Sigmoid colon (tissue), 7 donors: ENCODE results near the gene PLEKHG5. TPM values are rescaled to one million over a fixed set of nuclear protein-coding genes. Genes with fewer than 3 reads are reported as not detected.
"Not testable (repeated sequence)": the region's sequence is repeated elsewhere in the genome, so short reads cannot be mapped to it uniquely, and the experiment has no call there.

ENCODE experiments used
- DNase-seq: peaks from one replicate; pipeline ENCODE4 v3.0.0-alpha.2; 2019
- H3K27ac ChIP-seq, 4 donors: fragments of 200-600 bp; sonication (generic); one replicate each; pipeline ENCODE4 v1.5.1; 2016 to 2019; ENCODE audit warnings: mild to moderate bottlenecking in 1 of 4
- H3K27me3 ChIP-seq, 3 donors: fragments of 200-600 bp; sonication (generic); one replicate each; pipeline ENCODE4 v1.5.1; 2019; ENCODE audit warnings: mild to moderate bottlenecking in 1 of 3
- H3K36me3 ChIP-seq, 4 donors: fragments of 200-600 bp; sonication (generic); one replicate each; pipeline ENCODE4 v1.5.1; 2016 to 2019
- H3K4me1 ChIP-seq, 4 donors: fragments of 200-600 bp; sonication (generic); one replicate each; pipeline ENCODE4 v1.5.1; 2017 to 2019
- H3K4me3 ChIP-seq, 4 donors: fragments of 200-600 bp; sonication (generic); one replicate each; pipeline ENCODE4 v1.5.1; 2017 to 2019; ENCODE audit warnings: mild to moderate bottlenecking in 2 of 4, moderate library complexity in 1 of 4
- H3K9me3 ChIP-seq, 4 donors: fragments of 200-600 bp in 3 of 4; sonication (generic) in 3 of 4; one replicate each; pipeline versions ENCODE4 v1.5.1 to v1.6.1; 2013 to 2019
- CTCF ChIP-seq, 4 experiments: fragments of 450-650 bp in 3 of 4; fragments of 200-600 bp in 1 of 4; IDR thresholded peaks; one replicate each; pipeline ENCODE4 v1.5.1; 2016 to 2019; ENCODE audit warnings: antibody characterized with exemption in 4 of 4, mild to moderate bottlenecking in 3 of 4, moderate library complexity in 2 of 4
- EP300 ChIP-seq, 4 donors: sonication (generic); formaldehyde crosslinking; IDR thresholded peaks; one replicate each; pipeline ENCODE4 v1.6.1; 2017; ENCODE audit warnings: antibody characterized with exemption in 4 of 4
- POLR2A ChIP-seq, 2 donors: fragments of 450-650 bp; IDR thresholded peaks; one replicate each; pipeline ENCODE4 v1.6.1; 2016; ENCODE audit warnings: antibody characterized with exemption in 2 of 2, mild to moderate bottlenecking in 2 of 2, moderate library complexity in 2 of 2
- POLR2AphosphoS5 ChIP-seq, 4 donors: sonication (generic); formaldehyde crosslinking; IDR thresholded peaks; one replicate each; pipeline ENCODE4 v1.6.1; 2017; ENCODE audit warnings: antibody characterized with exemption in 4 of 4
- WGBS, 2 donors: extraction: QIAGEN DNeasy Blood & Tissue Kit; methylation state at CpG; one replicate each; pipeline ENCODE4 v1.1.7; 2013; 5-methylcytosine and 5-hydroxymethylcytosine counted together
- intact Hi-C: fragments of 100-400 bp; cut with DNase I; formaldehyde crosslinking; loops from one replicate; pipeline ENCODE4 v1.15.1; 2023
- polyA plus RNA-seq, 3 donors: library from polyadenylated mRNA; stranded (reverse); fragments of 200-250 nt; gene quantifications; one replicate each; pipeline ENCODE4 v1.2.3, GENCODE V29; 2013
- total RNA-seq, 4 donors: library from RNA; depleted of rRNA; stranded (reverse); fragments of >200 nt; gene quantifications; one replicate each; pipeline ENCODE4 v1.1.0, GENCODE V29; 2016
- donor health status: healthy with polysubstance abuse.
- donor health status: Bipolar disorder and iron deficiency.
- donor health status: healthy.

The PLEKHG5 gene
- total and polyA plus RNA-seq, 7 donors = 2.5 to 18.8 (median 5.4) TPM

- TF ChIP-seq POLR2AphosphoS5 (IDR thresholded peaks at IDR 0.05) = no peak
- TF ChIP-seq CTCF (IDR thresholded peaks at IDR 0.05) = no peak
- TF ChIP-seq POLR2A (IDR thresholded peaks at IDR 0.05) = no peak
- no peak for TF ChIP-seq EP300 (IDR thresholded peaks at IDR 0.05)
- H3K27me3 ChIP-seq = peaks cover 11 to 95% (median 64%) of the 10 kb centered on the region in 3 donors
- WGBS, 2 donors = 38 to 79% methylated on average over 115 of the region's 115 CpGs
- no peaks in the 10 kb centered on the region for H3K36me3 ChIP-seq
- no peak for DNase-seq
- no peak overlapping the region for H3K27ac ChIP-seq
- H3K4me1 ChIP-seq = peaks cover 0 to 21% (median 2%) of the 10 kb centered on the region in 4 donors
- H3K9me3 ChIP-seq = no peaks in the 10 kb centered on the region
- H3K4me3 ChIP-seq = no peak overlapping the region
- intact Hi-C loops = no loop called here
Measured at GRCh38 chr1:6454856-6455751, 36.4 kb downstream of the PLEKHG5 start.

GRCh38 chr1:6453895-6454855, 37.3 kb downstream of the PLEKHG5 start:
- WGBS, 2 donors = 34 to 80% methylated on average over 85 of the region's 85 CpGs
- intact Hi-C loops, H3K27ac ChIP-seq, H3K9me3 ChIP-seq, H3K36me3 ChIP-seq, DNase-seq, H3K4me3 ChIP-seq: not testable (repeated sequence)
- Histone ChIP-seq H3K4me1 (peaks cover 0 to 17% (median 2%) of the 10 kb centered on the region in 4 donors), H3K27me3 (peaks cover 20 to 95% (median 72%) of the 10 kb centered on the region in 3 donors)

GRCh38 chr1:6450943-6451373, 40.5 kb downstream of the PLEKHG5 start:
- Histone ChIP-seq H3K27me3 (peaks cover 43 to 98% (median 94%) of the 10 kb centered on the region in 3 donors), H3K9me3 (no peaks in the 10 kb centered on the region), H3K4me3 (no peak overlapping the region), H3K4me1 (peaks cover 0 to 39% (median 21%) of the 10 kb centered on the region in 4 donors), H3K27ac (no peak overlapping the region), H3K36me3 (no peaks in the 10 kb centered on the region)
- TF ChIP-seq CTCF (IDR thresholded peaks at IDR 0.05) (no peak), EP300 (IDR thresholded peaks at IDR 0.05) (no peak), POLR2A (IDR thresholded peaks at IDR 0.05) (no peak), POLR2AphosphoS5 (IDR thresholded peaks at IDR 0.05) (no peak)
- DNase-seq = no peak
- WGBS, 2 donors = 12 to 59% methylated on average over 6 of the region's 6 CpGs
- intact Hi-C loops = no loop called here

- H3K27ac ChIP-seq, H3K4me3 ChIP-seq, H3K36me3 ChIP-seq, DNase-seq, H3K9me3 ChIP-seq, intact Hi-C loops: not testable (repeated sequence)
- 24 to 29% methylated on average over 10 of the region's 10 CpGs for WGBS, 2 donors
- peaks cover 0 to 39% (median 21%) of the 10 kb centered on the region in 4 donors for H3K4me1 ChIP-seq
- H3K27me3 ChIP-seq = peaks cover 43 to 94% (median 90%) of the 10 kb centered on the region in 3 donors
Measured at GRCh38 chr1:6450486-6450885, 41.0 kb downstream of the PLEKHG5 start.

GRCh38 chr1:6450005-6450450, 41.4 kb downstream of the PLEKHG5 start:
- H3K4me1 ChIP-seq = peaks cover 0 to 36% (median 20%) of the 10 kb centered on the region in 4 donors
- H3K9me3 ChIP-seq = no peaks in the 10 kb centered on the region
- H3K4me3 ChIP-seq = no peak overlapping the region
- DNase-seq = no peak
- intact Hi-C loops = no loop called here
- H3K27ac ChIP-seq = no peak overlapping the region
- peaks cover 39 to 94% (median 85%) of the 10 kb centered on the region in 3 donors for H3K27me3 ChIP-seq
- 32 to 49% methylated on average over 7 of the region's 7 CpGs for WGBS, 2 donors
- no peaks in the 10 kb centered on the region for H3K36me3 ChIP-seq
- TF ChIP-seq POLR2A (IDR thresholded peaks at IDR 0.05) (no peak), EP300 (IDR thresholded peaks at IDR 0.05) (no peak), CTCF (IDR thresholded peaks at IDR 0.05) (no peak), POLR2AphosphoS5 (IDR thresholded peaks at IDR 0.05) (no peak)
